Endothelial cell (in vitro differentiated cells): ENCODE data around the gene CRYGN. TPM values are rescaled to one million over a fixed set of nuclear protein-coding genes. Genes with fewer than 3 reads are reported as not detected.

Experiments
- DNase-seq: peaks from one replicate; pipeline ENCODE4 v3.0.0; 2021; ENCODE audit warnings: low spot score
- H3K27ac Mint-ChIP-seq: one replicate; pipeline ENCODE4 v1.8.0; 2021; ENCODE audit warnings: mixed read lengths, inconsistent platforms; ENCODE audit not compliant: unreplicated experiment
- H3K27me3 Mint-ChIP-seq: one replicate; pipeline ENCODE4 v1.8.0; 2021; ENCODE audit warnings: mild to moderate bottlenecking, moderate library complexity, mixed read lengths, inconsistent platforms; ENCODE audit not compliant: unreplicated experiment
- H3K36me3 Mint-ChIP-seq: one replicate; pipeline ENCODE4 v1.8.0; 2021; ENCODE audit warnings: mild to moderate bottlenecking, low read depth, mixed read lengths, inconsistent platforms; ENCODE audit not compliant: unreplicated experiment
- H3K4me1 Mint-ChIP-seq: one replicate; pipeline ENCODE4 v1.8.0; 2021; ENCODE audit warnings: mild to moderate bottlenecking, mixed read lengths, inconsistent platforms; ENCODE audit not compliant: unreplicated experiment
- H3K4me3 Mint-ChIP-seq: one replicate; pipeline ENCODE4 v1.8.0; 2021; ENCODE audit warnings: mild to moderate bottlenecking, mixed read lengths, inconsistent platforms; ENCODE audit not compliant: unreplicated experiment
- H3K9me3 Mint-ChIP-seq: one replicate; pipeline ENCODE4 v1.8.0; 2021; ENCODE audit warnings: mixed read lengths, inconsistent platforms; ENCODE audit not compliant: unreplicated experiment
- total RNA-seq: library from RNA; stranded (reverse); fragmentation: NEBNext Ultra II Directional; extraction: Animal tissue kit (Norgen Biotek cat#: 25700); gene quantifications from one replicate; pipeline ENCODE4 v1.2.1, GENCODE V29; 2021; ENCODE audit not compliant: unreplicated experiment
- TF ChIP-seq, protein P1 (sequence below): fragments of 200-600 bp; sonication (generic); IDR thresholded peaks from one replicate; pipeline ENCODE4 v1.5.0; 2021; ENCODE audit warnings: antibody characterized with exemption; ENCODE audit not compliant: unreplicated experiment

CRYGN gene
- total RNA-seq, 1 donor from 2014 or later: not detected

- no peaks in the 10 kb centered on the region for H3K36me3 Mint-ChIP-seq
- H3K9me3 Mint-ChIP-seq: no peaks in the 10 kb centered on the region
- H3K4me1 Mint-ChIP-seq: peaks cover 4% of the 10 kb centered on the region
- H3K27me3 Mint-ChIP-seq: peaks cover 2% of the 10 kb centered on the region
- H3K27ac Mint-ChIP-seq: no peak overlapping the region
- H3K4me3 Mint-ChIP-seq: no peak overlapping the region
- TF ChIP-seq, protein P1, sequence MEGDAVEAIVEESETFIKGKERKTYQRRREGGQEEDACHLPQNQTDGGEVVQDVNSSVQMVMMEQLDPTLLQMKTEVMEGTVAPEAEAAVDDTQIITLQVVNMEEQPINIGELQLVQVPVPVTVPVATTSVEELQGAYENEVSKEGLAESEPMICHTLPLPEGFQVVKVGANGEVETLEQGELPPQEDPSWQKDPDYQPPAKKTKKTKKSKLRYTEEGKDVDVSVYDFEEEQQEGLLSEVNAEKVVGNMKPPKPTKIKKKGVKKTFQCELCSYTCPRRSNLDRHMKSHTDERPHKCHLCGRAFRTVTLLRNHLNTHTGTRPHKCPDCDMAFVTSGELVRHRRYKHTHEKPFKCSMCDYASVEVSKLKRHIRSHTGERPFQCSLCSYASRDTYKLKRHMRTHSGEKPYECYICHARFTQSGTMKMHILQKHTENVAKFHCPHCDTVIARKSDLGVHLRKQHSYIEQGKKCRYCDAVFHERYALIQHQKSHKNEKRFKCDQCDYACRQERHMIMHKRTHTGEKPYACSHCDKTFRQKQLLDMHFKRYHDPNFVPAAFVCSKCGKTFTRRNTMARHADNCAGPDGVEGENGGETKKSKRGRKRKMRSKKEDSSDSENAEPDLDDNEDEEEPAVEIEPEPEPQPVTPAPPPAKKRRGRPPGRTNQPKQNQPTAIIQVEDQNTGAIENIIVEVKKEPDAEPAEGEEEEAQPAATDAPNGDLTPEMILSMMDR: no peak
- DNase-seq: no peak
Measured at GRCh38 chr7:151436446-151437158, 3.3 kb downstream of the CRYGN start.

DNA sequence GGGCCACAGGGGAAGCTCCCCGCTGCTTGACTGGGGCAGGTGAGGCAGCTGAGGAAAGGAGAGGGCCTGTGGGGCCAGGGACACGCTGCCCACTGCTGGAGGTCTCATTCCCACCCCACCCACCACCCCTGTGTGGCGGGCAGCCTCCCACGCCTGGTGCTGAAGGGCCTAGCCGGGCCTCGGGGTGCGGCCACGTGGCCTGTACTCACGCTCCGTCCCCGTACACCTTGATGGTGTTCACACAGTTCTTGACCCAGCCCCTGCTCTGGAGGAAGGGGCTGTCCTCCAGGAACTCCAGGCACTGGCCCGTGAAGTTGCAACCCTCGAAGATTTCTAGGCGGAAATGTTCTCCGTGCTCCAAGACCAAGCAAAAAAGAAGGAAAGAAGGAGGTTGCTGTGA lies 4.0 kb downstream of the CRYGN start:
- TF ChIP-seq, protein P1: no peak
- DNase-seq: no peak
- H3K27me3 Mint-ChIP-seq: peaks cover 4% of the 10 kb centered on the region
- no peaks in the 10 kb centered on the region for H3K4me1 Mint-ChIP-seq
- H3K27ac Mint-ChIP-seq: no peak overlapping the region
- H3K36me3 Mint-ChIP-seq: no peaks in the 10 kb centered on the region
- no peak overlapping the region for H3K4me3 Mint-ChIP-seq
- H3K9me3 Mint-ChIP-seq: no peaks in the 10 kb centered on the region

GRCh38 chr7:151435103-151435916 lies 4.6 kb downstream of the CRYGN start:
- Mint-ChIP-seq H3K4me1 (no peaks in the 10 kb centered on the region), H3K4me3 (no peak overlapping the region), H3K27me3 (peaks cover 4% of the 10 kb centered on the region), H3K9me3 (no peaks in the 10 kb centered on the region), H3K27ac (no peak overlapping the region), H3K36me3 (no peaks in the 10 kb centered on the region)
- no peak for DNase-seq
- TF ChIP-seq, protein P1: no peak

DNA sequence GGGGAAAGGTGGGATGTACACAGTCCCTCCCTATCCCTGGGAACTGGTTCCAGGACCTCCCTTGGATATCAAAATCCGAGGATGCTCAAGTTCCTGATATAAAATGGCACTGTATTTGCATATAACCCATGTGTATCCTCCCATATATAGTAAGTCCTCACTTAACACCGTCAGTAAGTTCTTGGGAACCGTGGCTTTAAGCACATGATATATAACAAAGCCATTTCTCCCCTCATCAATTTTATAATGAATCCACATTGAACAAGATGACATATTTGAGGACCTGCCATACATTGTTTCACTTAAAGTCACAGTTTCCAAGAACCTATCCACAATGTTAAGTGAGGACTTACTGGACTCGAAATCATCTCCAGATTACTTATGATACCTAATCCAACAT lies 5.4 kb downstream of the CRYGN start:
- H3K4me3 Mint-ChIP-seq: no peak overlapping the region
- no peaks in the 10 kb centered on the region for H3K9me3 Mint-ChIP-seq
- H3K4me1 Mint-ChIP-seq: peaks cover 5% of the 10 kb centered on the region
- no peak overlapping the region for H3K27ac Mint-ChIP-seq
- peaks cover 2% of the 10 kb centered on the region for H3K27me3 Mint-ChIP-seq
- TF ChIP-seq, protein P1: no peak
- no peaks in the 10 kb centered on the region for H3K36me3 Mint-ChIP-seq
- DNase-seq: no peak
